Fibroblast of the aortic adventitia (primary cell): ENCODE data around the gene ZNF736. TPM values are rescaled to one million over a fixed set of nuclear protein-coding genes. Genes with fewer than 3 reads are reported as not detected.

Source experiments
- DNase-seq: peaks from one replicate; pipeline ENCODE4 v3.0.0-alpha.2; 2010; ENCODE audit warnings: low read depth
- H3K4me3 ChIP-seq: 2 replicates; pipeline ENCODE4 v1.5.1; 2011; ENCODE audit warnings: low read depth, mild to moderate bottlenecking, control low read depth, low read length, moderate library complexity
- CTCF ChIP-seq: IDR thresholded peaks from 2 replicates; pipeline ENCODE4 v1.5.1; 2011; ENCODE audit warnings: mild to moderate bottlenecking, low read length, control low read depth, inconsistent platforms; ENCODE audit not compliant: insufficient read depth
- total RNA-seq: library from RNA; depleted of rRNA; stranded (reverse); fragments of >200 nt; gene quantifications from 2 replicates; pipeline ENCODE4 v1.2.3, GENCODE V29; 2012; ENCODE audit warnings: low replicate concordance

The ZNF736 gene
- total RNA-seq, 1 donor: 11.5 TPM

- H3K4me3 ChIP-seq: no peak overlapping the region
- no peak for DNase-seq
- TF ChIP-seq CTCF: no peak
Measured at GRCh38 chr7:64359543-64359942, 45.8 kb downstream of the ZNF736 start.

GRCh38 chr7:64371116-64371515, 57.4 kb downstream of the ZNF736 start:
- no peak for DNase-seq
- no peak overlapping the region for H3K4me3 ChIP-seq
- no peak for TF ChIP-seq CTCF

GRCh38 chr7:64373017-64373416, 59.3 kb downstream of the ZNF736 start:
- DNase-seq: no peak
- no peak for TF ChIP-seq CTCF

GRCh38 chr7:64400401-64400800, 86.6 kb downstream of the ZNF736 start:
- no peak for TF ChIP-seq CTCF
- H3K4me3 ChIP-seq: no peak overlapping the region
- no peak for DNase-seq

More at GRCh38 chr7:64373017-64373416, 59.3 kb downstream of the ZNF736 start:
- no peak overlapping the region for H3K4me3 ChIP-seq

Other genes with a start within 250 kb of the ZNF736 start
- gene ZNF735, start 106.8 kb upstream of the ZNF736 start, total RNA-seq: not detected in 2 replicates
- not detected in 2 replicates for gene ZNF679, start 85.5 kb upstream of the ZNF736 start, total RNA-seq
- 14.6 and 20.4 TPM in 2 replicates for gene ZNF680, start 249.1 kb downstream of the ZNF736 start, total RNA-seq